ENCODE results near the gene AGBL4.

Gene AGBL4

GRCh38 chr1:48939828-48940227 is 1083.9 kb downstream of the AGBL4 start:
- DNase-seq: no peak

DNA sequence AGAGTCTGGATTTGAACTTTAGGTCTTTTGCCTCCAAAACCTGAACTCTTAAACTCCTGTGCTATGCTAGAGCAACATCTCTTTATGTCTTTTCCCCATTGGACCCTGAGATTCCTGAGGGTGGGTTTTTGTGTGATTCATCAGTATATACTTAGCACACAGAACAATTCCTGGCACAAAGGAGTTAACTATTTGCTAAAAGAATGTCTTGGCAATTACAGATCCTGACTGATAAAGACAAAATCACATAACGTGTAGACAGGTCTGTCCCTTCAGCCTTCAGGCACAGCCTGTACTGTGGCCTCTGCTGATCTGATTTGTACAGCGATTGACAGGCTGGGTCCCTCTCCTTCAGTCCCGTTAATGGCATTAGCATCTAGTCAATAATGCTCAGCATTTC is 1084.7 kb downstream of the AGBL4 start:
- no peak for DNase-seq

GRCh38 chr1:48937732-48938131 is 1086.0 kb downstream of the AGBL4 start:
- DNase-seq: no peak

DNA sequence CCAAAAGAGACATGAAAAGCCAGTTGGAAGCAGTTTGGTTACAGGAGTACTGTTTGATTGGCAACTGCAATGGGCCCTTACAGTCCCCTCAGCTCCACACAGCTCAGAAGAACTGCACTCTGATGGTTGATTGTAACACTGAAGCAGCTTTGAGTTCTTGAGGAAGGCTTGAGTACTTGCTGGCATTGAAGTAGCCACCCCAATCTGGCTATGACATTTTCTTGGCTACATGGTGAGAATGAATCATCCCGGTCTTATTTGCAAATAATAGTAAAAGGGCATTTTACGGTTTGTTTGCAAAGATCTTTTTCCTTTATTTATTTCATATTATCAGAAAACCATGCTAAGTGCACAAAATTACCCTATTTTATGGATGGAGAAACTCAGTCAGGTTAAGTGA is 1087.3 kb downstream of the AGBL4 start:
- no peak for DNase-seq

GRCh38 chr1:48932366-48932765 is 1091.4 kb downstream of the AGBL4 start:
- DNase-seq: no peak

DNA sequence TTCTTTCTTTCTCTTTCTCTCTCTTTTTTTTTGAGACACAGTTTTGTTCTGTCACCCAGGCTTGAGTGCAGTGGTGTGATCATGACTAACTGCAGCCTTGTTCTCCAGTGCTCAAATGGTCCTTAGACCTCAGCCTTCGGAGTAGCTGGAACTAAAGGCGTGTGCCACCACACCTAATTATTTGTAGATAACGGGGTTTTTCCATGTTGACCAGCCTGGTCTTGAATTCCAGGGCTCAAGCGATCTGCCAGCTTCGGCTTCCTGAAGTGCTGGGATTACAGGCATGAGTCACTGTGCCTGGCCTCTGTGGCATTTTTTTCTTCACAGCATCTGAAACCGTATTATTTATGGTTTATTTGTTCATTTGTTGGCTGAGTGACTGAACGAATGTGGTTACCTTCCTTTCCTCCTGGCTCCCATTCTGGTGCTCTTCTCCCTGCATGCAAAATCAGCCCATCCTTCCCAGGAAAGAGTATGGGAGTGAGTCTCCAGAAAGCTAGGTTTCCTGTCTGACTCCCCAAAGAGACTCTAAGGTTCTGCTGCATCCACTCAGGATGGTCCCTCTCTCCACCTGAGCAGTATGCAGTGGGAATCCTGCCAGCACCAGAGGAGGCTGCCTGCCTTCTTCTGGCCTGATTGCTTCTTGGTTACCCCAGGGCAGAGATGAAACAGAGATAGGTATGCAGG is 1092.1 kb downstream of the AGBL4 start:
- DNase-seq: no peak

DNA sequence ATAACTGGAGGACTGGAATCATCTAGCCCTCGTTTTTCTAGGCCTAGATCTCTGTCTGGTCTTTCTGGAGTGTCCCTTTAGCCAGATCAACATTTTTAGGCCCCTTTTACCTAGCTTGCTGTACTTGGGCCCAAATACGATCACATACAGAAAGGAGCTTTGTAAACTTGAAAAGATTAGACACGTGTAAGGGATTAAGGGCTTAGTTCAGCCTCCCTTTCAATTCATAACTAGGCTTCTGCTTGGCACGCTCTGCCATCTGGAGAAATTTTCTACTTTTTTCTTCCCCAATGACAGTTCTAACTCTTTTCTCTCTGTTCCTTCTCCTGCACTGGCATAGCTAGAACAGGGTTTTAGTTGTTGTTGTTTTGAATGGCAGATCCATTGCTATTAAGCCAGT is 1093.7 kb downstream of the AGBL4 start:
- DNase-seq: no peak

DNA sequence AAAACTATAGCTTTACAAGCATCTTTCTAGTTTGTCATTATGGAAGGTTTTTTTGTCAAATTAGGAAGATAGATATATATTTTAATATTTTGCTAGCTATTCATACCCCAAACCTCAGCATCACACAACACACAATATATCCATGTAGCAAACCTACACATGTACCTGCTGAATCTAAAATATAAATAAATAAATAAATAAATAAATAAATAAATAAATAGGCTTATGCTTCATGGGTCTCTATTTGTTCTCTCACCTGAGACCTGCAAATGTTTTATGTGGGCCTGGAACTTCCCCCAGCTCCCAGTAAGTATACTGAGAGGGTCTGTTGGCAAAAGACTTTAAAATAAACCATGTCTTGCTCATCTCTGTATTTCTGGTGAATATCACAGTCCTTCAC is 1099.7 kb downstream of the AGBL4 start:
- no peak for DNase-seq

GRCh38 chr1:48923116-48923515 is 1100.6 kb downstream of the AGBL4 start:
- DNase-seq: no peak

- DNase-seq: no peak
Measured at GRCh38 chr1:48920851-48921250, 1102.9 kb downstream of the AGBL4 start.

DNA sequence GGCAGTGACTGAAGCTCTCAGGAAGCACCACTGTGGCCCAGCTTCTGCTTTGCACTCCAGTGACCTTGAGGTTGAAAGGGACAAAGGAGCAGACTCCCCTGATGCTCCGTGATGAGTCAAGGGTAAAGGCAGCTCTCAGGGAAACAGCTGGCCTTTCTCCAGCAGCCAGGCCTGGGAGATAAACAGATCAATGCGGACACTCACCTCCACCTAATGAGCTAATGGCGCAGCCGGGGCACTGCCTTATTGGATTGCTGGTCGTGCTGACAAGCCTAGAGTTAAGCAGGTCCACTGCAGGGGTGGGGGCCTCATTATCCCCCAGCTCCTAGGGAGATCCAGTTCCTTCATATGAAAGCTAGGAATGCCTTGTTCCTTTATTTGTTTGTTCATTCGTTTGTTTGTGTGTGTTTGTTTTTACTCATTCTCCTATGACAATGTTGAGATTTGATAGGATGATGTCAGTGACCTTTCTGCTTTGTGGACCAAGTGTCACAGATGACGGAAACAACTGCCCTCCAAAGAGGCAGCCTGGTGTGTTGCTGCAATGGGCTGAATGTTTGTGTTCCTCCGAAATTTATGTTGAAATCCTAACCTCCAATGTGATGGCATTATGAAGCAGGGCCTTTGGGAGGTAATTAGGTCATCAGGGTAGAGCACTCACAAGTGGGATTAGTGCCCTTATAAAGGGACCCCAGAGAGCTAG is 1105.7 kb downstream of the AGBL4 start:
- peak; percentile 56 for DNase-seq

DNA sequence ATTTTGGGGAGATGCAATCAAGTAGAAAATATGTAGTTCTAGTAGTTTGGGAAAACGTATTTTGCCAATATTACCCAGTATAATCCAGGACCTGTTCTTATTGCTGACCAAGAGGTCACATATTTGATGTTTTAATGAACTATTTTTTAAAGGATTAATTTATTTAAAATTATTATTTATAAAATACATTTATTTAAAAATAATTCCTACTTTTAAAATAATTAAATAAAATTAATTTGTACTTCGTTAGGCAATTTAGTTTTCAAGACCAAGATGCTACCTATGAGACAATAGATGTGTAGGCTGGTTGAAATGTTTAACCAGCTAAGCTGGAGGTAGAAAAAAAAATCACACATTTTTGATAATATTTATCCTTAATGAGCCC is 1106.7 kb downstream of the AGBL4 start:
- DNase-seq: no peak

- DNase-seq: peak; percentile 74
Measured at GRCh38 chr1:48916130-48917069, 1107.4 kb downstream of the AGBL4 start.

- DNase-seq: no peak
Measured at GRCh38 chr1:48908606-48909005, 1115.1 kb downstream of the AGBL4 start.

DNA sequence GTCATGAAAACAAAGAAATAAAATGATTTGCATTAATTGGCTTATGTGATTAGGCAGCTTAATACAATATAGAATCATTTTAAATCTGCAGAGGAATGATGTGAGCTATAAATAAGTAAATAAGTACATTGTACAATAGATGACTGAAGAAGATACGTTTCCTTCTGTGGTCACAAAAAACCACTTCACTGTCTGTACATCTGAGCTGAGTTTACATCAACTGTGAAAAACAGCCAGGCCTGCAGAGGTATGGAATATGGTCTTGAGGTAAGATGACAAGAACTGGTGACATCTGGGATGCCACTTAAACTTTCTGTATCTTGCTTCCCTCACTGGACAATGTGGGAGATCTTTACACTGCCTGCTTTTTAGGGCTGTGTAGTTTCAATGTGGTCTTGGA is 1117.0 kb downstream of the AGBL4 start:
- DNase-seq: no peak

- DNase-seq: no peak
Measured at GRCh38 chr1:48906164-48906563, 1117.6 kb downstream of the AGBL4 start.

- DNase-seq: no peak
Measured at GRCh38 chr1:48903291-48903690, 1120.5 kb downstream of the AGBL4 start.

GRCh38 chr1:48898894-48899293 is 1124.9 kb downstream of the AGBL4 start:
- DNase-seq: no peak

DNA sequence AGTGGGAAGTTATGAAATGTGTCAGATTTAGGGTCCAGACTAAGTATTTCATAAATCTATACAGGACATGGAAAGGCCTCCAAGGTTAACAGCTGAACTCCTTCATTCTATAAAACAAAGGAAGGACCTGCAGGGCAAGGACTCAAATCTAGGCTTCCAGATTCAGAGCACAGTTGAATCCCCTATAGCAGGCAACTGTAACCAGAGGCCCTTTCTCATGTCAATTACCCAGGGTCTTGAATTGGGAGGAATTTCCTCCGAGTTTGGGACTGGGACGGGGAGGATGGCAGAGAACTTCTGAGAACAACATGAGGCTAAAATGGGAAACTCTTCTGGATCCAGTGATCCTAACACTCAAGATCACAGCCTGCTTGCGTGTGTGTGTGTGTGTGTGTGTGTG is 1134.1 kb downstream of the AGBL4 start:
- DNase-seq: no peak

DNA sequence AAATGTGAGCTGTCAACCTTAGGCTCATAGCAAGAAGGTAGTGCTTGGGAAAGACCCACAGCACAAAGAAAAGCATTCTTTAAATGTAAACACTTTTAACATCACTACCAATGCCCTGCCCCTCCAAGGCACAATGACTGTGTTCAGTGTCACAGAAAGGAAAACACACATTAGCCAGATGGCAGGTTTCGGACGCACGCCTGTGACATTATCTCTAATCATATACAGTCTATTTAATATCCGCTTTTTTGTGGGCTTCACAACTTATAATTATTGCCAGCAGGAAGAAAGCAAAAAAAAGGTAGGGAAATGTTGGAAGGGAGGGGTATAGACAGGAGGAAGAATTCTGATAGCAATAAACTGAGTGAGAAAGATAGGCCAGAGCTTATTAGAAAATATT is 1134.7 kb downstream of the AGBL4 start:
- DNase-seq: peak; percentile 87

DNA sequence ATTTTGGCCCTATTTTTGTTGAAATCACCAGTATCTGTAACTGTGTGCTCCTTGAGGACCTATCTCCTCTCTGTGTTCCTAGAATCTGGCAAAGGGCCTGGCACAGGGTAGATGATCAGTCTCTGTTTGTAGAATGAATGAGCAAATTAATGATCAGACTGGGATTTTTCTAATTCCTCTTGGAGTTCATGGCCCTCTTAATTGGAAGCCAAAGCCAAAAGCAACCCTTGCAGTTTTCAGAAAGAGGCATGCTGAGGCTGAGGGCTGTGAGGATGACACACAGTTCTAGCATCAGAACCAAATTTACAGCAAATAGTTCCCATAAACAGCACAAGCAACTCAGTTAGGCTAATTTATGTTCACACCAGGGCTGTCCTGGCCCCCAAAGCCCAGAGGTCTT is 1136.0 kb downstream of the AGBL4 start:
- no peak for DNase-seq

DNA sequence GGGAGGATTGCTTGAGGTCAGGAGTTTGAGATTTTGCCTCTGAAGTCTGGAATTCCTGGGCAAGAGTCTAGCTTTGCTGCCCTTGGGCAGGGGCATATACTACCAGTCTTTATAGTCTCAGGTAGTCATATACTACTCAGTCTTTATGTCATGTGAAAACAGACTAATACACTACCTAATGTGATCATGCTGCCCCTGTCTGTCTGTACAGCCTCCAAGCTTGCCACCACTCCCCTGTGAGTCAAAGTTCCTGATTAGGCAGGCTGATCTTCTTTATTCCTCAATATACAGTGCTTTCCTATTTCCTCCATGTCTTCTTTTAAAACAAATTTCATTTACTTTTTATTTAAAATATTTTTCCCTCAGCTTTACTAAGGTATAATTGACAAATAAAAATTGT is 1141.7 kb downstream of the AGBL4 start:
- no peak for DNase-seq

DNA sequence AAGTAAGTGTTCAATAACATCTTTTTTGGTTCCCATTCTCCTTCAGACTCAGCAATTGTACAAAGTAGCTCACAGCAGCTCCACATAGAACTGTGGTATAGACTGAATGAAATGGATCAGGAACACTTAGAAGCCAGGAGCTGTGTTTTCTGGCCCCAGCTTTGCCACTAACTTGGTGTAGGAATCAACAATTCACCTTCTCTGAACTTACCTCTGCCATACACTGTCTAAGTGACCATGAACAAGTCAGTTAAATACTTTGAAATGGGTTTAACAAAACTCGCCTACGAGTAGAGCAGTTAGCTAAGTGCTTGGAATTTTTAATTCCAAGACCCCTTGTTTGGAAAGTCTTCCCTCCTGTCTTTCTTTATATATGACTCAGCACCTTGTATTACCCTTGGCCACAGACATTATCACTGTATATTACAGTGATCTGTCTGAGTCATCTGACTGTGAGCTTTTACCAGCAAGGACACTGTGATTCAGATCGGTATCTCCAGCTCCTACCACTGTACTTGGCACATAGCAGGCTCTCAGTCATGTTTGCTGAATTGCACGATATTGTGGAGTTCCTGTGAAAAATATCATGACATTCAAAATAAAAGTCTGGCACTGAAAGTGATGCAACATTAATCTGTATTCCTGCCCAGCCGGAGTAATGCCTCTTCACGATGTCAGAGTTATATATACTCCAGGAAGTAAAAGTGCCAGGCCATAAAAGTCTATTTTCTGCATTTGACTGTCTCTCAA is 1145.4 kb downstream of the AGBL4 start:
- no peak for DNase-seq
